ENCODE measurements around the gene NTHL1.

The NTHL1 gene

DNA sequence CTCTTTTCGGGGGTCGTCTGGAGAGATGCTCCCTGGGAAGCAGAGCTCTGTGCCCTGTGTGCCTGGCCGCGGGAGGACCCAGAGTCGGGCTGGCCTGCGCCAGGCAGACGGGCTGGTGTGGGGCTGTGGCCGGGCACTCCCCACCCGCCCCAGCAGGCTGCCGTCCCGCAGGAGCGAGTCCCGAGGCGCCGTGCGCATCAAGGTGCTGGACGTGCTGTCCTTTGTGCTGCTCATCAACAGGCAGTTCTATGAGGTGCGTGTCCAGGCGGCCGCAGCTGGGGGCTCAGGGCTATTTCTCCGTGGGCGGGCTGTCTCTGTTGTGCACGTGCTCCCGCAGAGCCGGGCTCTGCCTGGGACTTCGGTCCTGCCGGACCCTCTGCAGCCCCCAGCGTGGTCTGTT is 15.2 kb upstream of the NTHL1 start:
- DNase-seq, result no peak

DNA sequence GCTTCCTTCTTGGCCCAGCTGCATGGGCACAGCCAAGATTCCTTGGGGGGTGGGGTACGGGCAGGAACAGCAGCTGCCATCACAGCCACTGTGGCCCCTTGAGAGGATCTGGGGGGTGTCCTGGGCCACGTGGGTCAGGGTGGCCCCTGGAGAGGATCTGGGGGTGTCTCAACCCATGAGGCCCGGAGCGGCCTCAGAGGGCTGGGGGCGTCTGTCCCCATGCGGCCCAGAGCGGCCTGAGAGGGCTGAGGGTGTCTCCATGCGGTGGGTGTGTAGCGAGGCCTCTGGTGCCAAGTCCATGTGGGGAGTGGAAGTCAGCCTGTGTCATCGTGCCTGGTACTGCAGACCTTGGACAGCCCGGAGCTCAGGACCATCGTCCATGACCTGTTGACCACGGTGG is 13.9 kb upstream of the NTHL1 start:
- no peak for DNase-seq

DNA sequence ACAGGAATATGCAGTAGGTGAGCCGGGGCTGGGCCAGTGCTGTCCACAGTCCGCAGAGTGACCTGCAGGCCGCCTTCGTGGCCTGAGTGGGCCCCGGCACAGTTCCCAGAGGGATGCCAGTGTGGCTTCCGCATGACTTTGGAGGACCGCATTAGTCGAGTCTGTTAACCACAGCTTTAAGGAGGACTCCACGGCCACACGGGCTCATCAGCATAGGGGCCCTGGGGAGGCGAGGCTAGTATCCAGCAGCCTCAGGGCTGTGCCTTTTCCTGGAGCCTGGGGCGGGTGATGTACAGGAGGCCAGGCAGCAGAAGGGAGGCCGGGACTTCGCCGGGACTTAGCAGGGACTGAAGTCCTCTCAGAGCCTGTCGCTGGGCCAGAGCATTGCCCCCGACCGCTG is 13.4 kb upstream of the NTHL1 start:
- no peak for DNase-seq

DNA sequence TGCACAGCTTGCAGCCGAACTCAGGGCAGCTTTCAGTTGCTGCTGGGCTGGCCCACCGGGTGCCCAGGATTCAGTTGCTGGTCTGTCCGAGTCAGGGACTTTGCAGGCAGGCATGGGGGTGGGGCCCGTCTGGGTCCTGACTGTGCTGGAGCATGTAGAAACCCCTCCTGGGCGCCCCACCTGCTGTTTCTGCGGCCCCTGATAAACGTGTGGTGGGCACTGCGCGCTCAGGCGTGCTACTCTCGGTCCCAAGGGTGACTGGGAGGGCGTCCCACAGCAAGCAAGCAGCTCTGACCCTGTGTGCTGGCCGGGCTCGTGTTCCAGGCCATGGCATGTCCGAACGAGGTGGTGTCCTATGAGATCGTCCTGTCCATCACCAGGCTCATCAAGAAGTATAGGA is 12.7 kb upstream of the NTHL1 start:
- DNase-seq, result no peak

DNA sequence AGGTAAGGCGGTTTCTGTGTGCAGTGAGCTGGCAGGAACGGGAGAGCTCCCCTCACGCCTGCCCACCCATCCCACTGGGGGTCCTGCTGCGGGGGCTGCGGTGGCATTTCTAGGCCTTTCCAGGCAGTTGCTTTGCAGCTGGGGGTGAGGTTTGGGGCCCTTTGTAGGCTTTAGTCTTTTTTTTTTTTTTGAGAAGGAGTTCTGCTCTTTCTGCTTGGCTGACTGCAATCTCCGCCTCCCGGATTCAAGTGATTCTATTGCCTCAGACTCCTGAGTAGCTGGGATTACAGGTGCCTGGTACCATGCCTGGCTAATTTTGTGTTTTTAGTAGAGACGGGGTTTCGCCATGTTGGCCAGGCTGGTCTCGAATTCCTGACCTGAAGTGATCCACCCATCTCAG is 11.2 kb upstream of the NTHL1 start:
- no peak for DNase-seq

- DNase-seq, result no peak
Measured at GRCh38 chr16:2058420-2058819, 10.8 kb upstream of the NTHL1 start.

DNA sequence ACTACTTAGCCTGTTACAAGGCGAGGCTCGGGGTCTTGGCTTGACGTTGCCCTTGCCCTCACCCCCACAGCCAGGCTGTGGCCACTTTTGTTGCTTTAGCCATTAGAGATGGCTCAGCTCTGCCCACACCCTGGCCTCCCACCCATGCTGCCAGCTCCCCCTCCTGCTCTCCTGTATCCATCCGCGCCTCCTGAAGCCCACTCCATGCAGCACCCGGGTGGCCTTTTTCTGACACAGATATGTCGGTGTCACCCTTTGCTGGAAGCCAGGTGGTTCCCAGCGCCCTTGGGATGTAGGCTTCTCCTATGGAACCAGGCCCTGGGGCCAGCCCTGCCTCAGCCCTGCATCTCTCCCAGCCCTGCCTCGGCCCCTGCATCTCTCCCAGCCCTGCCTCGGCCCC is 9.8 kb upstream of the NTHL1 start:
- DNase-seq, result no peak

DNA sequence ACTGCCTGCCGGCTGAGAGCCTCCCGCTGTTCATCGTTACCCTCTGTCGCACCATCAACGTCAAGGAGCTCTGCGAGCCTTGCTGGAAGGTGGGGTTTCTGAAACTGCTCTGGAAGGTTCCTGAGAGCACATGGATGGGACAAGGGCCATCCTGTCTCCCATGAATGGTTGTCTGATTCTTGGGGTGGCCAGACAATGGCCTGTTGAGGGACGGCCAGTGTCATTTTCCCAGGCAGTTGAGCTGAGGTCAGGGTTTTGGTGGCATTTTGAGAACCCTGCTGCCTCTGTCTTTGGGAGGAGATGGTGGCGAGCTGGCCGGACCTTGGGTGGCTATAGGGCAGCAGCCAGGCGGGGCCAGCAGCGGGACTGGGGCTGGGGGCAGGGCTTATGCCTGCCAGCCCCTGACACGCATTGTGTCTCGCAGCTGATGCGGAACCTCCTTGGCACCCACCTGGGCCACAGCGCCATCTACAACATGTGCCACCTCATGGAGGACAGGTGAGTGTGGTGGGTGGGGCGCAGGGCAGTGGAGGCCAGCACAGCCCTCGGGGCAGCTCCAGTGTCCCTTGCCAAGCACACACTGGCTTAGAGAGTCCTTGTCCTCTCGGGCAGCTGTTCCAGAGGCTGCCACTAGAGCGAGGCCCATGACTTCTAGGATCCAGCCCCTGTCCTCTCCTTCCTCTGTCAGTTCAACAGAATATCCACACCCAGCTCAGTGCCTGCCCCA is 9.2 kb upstream of the NTHL1 start:
- DNase-seq, result no peak

- DNase-seq, result no peak
Measured at GRCh38 chr16:2056077-2056476, 8.4 kb upstream of the NTHL1 start.

- no peak for DNase-seq
Measured at GRCh38 chr16:2054543-2055245, 7.1 kb upstream of the NTHL1 start.

GRCh38 chr16:2053897-2054296 is 6.3 kb upstream of the NTHL1 start:
- DNase-seq, result no peak

DNA sequence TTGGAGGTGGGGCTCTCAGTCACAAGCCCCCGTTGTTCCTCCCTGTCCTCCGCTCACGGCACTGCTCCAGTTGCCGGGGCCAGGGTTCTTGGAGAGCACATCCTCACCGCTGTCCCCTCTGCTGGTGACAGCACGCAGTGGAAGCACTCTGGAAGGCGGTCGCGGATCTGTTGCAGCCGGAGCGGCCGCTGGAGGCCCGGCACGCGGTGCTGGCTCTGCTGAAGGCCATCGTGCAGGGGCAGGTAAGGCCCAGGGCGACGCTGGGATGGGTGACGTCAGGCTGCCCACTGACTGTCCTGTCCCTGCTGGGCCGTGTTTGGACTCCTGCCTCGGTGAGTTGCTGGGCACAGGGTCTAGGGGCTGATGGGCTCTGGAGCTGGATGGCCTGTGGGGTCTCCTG is 5.6 kb upstream of the NTHL1 start:
- no peak for DNase-seq

- DNase-seq, result no peak
Measured at GRCh38 chr16:2048116-2048543, 496 bp upstream of the NTHL1 start.

- DNase-seq, result no peak
Measured at GRCh38 chr16:2046893-2047329, 723 bp downstream of the NTHL1 start.

DNA sequence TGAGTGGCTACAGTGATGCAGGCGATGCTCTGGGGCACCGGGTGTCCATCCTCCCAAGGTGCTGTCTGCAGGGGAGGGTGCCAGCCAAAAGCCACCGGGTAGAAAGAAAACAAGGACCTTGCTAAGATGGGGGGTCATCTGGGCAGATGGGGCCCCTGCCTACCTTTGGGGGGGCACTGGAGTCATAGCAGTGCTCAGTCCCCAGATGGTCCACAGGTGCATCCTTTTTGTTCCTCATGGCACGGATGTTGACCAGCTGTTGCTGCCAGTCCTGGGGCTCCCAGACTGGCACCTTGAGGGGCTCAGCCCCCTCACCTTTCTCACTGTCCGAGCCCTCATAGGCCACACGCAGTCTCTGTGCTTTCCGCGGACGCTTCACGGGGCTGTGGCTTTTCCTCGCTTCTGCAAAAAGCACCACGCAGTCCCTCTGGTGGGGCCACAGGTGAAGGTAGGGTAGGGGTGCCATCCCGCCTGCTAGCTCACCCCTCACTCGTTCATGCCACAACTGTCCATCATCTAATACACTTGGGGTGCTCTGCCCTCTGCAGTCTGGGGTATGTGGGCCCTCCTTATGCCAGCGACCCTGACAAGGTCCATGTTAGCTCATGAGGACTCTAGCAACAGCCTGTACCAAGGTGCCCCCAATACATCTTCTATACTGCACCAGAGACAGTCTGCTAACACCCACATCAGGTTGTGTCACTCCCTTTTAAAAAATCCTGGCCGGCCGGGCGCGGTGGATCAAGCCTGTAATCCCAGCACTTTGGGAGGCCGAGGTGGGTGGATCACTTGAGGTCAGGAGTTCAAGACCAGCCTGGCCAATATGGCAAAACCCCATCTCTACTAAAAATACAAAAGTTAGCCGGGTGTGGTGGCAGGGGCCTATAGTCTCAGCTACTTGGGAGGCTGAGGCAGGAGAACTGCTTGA is 1.4 kb downstream of the NTHL1 start:
- DNase-seq, result no peak

DNA sequence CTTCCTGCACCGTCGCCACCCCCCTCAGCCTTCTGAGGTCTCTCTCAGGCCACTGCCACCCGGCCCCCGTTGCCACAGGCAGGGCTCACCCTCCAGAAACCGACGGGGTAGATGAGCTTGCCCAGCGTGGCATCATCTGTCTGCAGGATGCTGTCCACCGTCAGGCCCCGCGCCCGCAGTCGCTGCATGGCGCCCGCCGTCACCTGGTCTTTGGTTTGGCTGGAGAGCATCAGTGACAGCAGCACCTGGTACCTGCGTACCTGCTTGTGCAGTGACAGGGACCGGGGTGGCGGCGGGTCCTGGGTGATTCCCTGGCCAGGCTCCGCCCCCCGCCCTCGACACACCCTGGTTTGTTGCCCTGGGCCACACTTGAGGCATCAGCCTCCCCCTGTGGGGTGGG is 3.1 kb downstream of the NTHL1 start:
- no peak for DNase-seq

DNA sequence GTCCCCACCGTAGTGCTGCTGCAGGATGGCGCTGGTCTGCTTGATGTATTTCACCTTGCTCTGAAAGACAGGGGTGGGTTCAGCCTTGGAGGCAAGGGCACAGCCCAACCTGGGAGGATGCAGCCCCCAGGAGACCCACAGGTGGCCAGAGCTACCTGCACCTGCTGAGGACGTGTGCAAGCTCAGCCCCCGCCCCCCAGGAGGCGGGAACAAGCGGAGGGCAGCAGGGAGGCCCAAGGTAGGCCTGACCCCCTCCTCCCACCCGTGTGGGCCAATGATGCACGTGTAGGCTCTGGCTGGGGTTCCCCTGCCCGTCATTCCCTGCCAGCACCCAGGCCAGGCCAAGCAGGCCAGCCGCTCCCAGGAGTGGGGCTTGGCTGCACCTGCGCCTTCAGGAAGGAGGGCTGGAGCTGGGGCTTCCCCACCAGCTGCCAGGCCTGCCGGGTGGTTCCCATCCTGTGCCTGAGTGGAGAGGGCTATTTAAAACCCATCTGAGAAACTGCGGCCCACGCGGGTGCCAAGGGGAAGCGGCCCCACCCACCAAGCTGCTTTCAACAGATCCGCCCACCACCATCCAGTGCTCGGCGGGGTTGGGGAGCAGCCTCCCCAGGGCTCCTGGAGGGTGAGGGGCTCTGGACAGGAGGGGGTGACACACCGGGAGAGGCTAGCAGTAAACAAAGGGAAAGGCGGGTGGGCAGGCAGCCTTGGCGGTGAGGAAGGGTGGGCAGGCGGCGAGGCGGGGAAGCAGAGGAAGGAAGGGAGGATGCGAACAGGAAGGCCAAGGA is 3.8 kb downstream of the NTHL1 start:
- DNase-seq, result no peak

GRCh38 chr16:2042986-2043666 is 4.5 kb downstream of the NTHL1 start:
- no peak for DNase-seq

GRCh38 chr16:2042171-2042985 is 5.3 kb downstream of the NTHL1 start:
- no peak for DNase-seq

DNA sequence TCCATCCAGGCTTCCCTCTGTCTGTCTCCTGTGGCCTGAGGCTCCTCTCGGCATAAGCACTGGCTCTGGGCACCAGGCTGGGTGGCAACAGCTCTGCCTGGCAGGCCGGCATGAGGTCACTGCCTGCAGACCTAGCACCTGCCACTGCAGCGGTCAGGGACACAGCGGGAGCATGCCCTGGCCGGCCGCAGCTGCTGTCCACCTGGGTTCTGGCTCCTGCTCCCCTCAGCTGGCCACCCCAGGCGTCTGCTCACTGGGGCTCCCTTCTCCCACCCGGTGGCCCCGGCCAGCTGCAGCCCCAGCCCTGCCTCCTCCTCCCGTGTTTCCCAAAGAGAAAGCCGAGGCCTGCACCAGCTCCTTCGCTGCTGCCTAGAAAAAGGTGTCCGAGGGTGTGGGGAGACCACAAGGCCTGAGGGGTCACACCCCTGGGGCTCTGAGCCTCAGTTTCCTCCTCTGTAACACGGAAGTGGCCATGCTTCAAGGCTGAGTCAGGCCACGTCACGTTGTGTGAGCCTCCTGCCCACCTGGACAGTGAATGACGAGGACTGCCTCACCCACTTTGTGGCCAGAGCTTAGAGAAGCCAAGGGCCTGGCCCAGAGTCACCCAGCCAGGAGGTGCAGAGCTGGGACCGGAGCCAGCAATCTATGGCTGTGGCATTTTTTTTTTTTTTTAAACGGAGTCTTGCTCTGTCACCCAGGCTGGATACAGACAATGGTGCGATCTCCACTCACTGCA is 6.7 kb downstream of the NTHL1 start:
- no peak for DNase-seq
